Sigmoid colon (tissue), 4 donors: ENCODE measurements around the gene UVRAG.

Experiments used
- CTCF ChIP-seq, 4 experiments: fragments of 450-650 bp in 3 of 4; fragments of 200-600 bp in 1 of 4; IDR thresholded peaks; one replicate each; pipeline ENCODE4 v1.5.1; 2016 to 2019; ENCODE audit warnings: antibody characterized with exemption in 4 of 4, mild to moderate bottlenecking in 3 of 4, moderate library complexity in 2 of 4
- EP300 ChIP-seq, 4 donors: sonication (generic); formaldehyde crosslinking; IDR thresholded peaks; one replicate each; pipeline ENCODE4 v1.6.1; 2017; ENCODE audit warnings: antibody characterized with exemption in 4 of 4
- POLR2A ChIP-seq, 2 donors: fragments of 450-650 bp; IDR thresholded peaks; one replicate each; pipeline ENCODE4 v1.6.1; 2016; ENCODE audit warnings: antibody characterized with exemption in 2 of 2, mild to moderate bottlenecking in 2 of 2, moderate library complexity in 2 of 2
- POLR2AphosphoS5 ChIP-seq, 4 donors: sonication (generic); formaldehyde crosslinking; IDR thresholded peaks; one replicate each; pipeline ENCODE4 v1.6.1; 2017; ENCODE audit warnings: antibody characterized with exemption in 4 of 4

- TF ChIP-seq POLR2AphosphoS5 (IDR thresholded peaks at IDR 0.05) (no peak), CTCF (IDR thresholded peaks at IDR 0.05) (no peak), POLR2A (IDR thresholded peaks at IDR 0.05) (no peak), EP300 (IDR thresholded peaks at IDR 0.05) (no peak)
Observed at GRCh38 chr11:75940911-75941310, 125.9 kb downstream of the UVRAG start.
